ENCODE measurements around the gene ELAVL1. TPM values are rescaled to one million over a fixed set of nuclear protein-coding genes. Genes with fewer than 3 reads are reported as not detected.

The ELAVL1 gene
- total RNA-seq (2014; rRNA removed), result 87.2 and 111 TPM in 2 replicates
- percentile 88 among the genes with signal in this experiment for Bru-seq, nascent RNA
- percentile 93 among the genes with signal in this experiment for BruChase-seq, experiment 1, labeled RNA remaining after a 6-hour chase
- BruChase-seq, experiment 2, labeled RNA remaining after a 2-hour chase, result percentile 92 among the genes with signal in this experiment
- long read RNA-seq, full-length matches to known transcripts, result 383 of 464 reads
- long read RNA-seq, partial matches to known transcripts, result 26 of 464 reads
- long read RNA-seq, other reads (novel, unspliced or antisense), result 55 of 464 reads

GRCh38 chr19:8005534-8006256 lies at the start of gene ELAVL1:
ELAVL1 (minus strand) TSS chr19:8005641; CDS start chr19:7991815, 13,826 bp downstream.
- Histone ChIP-seq H3K4me1 (ENCODE audit: insufficient read depth, low read length) (peaks cover 32% of the 10 kb centered on the region), H3K27ac (ENCODE audit: low read length) (peak within 1 kb of the TSS; percentile 27; the same call in 1 of the 2 replicates), H3K9ac (ENCODE audit: low read length) (peak within 1 kb of the TSS; percentile 94), H3F3A (ENCODE audit: low read length, unreplicated experiment) (no peaks in the 10 kb centered on the region), H3K36me3 (ENCODE audit: low read depth, low read length) (no peaks in the 10 kb centered on the region; the same call in 1 of the 2 replicates), H3K27me3 (ENCODE audit: low read length) (no peaks in the 10 kb centered on the region), H2AFZ (ENCODE audit: low read length) (peak within 1 kb of the TSS; percentile 76), H3K9me3 (ENCODE audit: low read length) (no peaks in the 10 kb centered on the region), H3K4me2 (ENCODE audit: low read length) (peak within 1 kb of the TSS; percentile 91), H3K4me3 (ENCODE audit: low read length) (peak within 1 kb of the TSS; percentile 91), H3K9me2 (replicated peaks; ENCODE audit: low read length) (no peaks in the 10 kb centered on the region), H3K79me2 (ENCODE audit: low read length) (peaks cover 50% of the 10 kb centered on the region), H4K20me1 (ENCODE audit: low read length) (peaks cover 35% of the 10 kb centered on the region)
- ATAC-seq (peak; percentile 82), DNase-seq (peak; percentile 97)
- ChIA-PET CTCF (interaction anchor here (0.6 kb wide), 3 partner anchors 9 to 167 kb away, joined by 3 to 6 read pairs (median 5); no protein-coding TSS in a partner anchor), POLR2A (ENCODE audit: unreplicated experiment) (interaction anchor here (0.6 kb wide), 1 partner anchor 127 kb away, joined by 5 read pairs; no protein-coding TSS in a partner anchor)
- TF ChIP-seq EZH2phosphoT487 (IDR thresholded peaks at IDR 0.05; ENCODE audit: borderline replicate concordance, low read length) (no peak), EZH2 (IDR thresholded peaks at IDR 0.05; ENCODE audit: low read length, unreplicated experiment) (no peak), CTCF (conservative IDR thresholded peaks at IDR 0.05; ENCODE audit: low read depth, low read length) (no peak)
- BruUV-seq (replicated peaks), result TSS peak; percentile 89
- intact Hi-C loops (cut with micrococcal nuclease), result no loop called here

- H3K4me3 ChIP-seq (ENCODE audit: low read length), result no peak overlapping the region
- H3F3A ChIP-seq (ENCODE audit: low read length, unreplicated experiment), result no peaks in the 10 kb centered on the region
- H3K9me3 ChIP-seq (ENCODE audit: low read length), result no peaks in the 10 kb centered on the region
- H3K4me2 ChIP-seq (ENCODE audit: low read length), result no peak overlapping the region
- ChIA-PET CTCF (no interaction called here), POLR2A (ENCODE audit: unreplicated experiment) (no interaction called here)
- intact Hi-C loops (cut with micrococcal nuclease), result no loop called here
- no peak overlapping the region for H3K27ac ChIP-seq (ENCODE audit: low read length)
- TF ChIP-seq EZH2phosphoT487 (IDR thresholded peaks at IDR 0.05; ENCODE audit: borderline replicate concordance, low read length) (no peak), CTCF (conservative IDR thresholded peaks at IDR 0.05; ENCODE audit: low read depth, low read length) (no peak), EZH2 (IDR thresholded peaks at IDR 0.05; ENCODE audit: low read length, unreplicated experiment) (no peak)
- no peak overlapping the region for H2AFZ ChIP-seq (ENCODE audit: low read length)
- H3K79me2 ChIP-seq (ENCODE audit: low read length), result no peaks in the 10 kb centered on the region
- no peaks in the 10 kb centered on the region for H3K27me3 ChIP-seq (ENCODE audit: low read length)
- no peaks in the 10 kb centered on the region for H3K36me3 ChIP-seq (ENCODE audit: low read depth, low read length)
- BruUV-seq (replicated peaks), result no TSS peak
- DNase-seq, result no peak
- no peaks in the 10 kb centered on the region for H3K9me2 ChIP-seq (replicated peaks; ENCODE audit: low read length)
- no peaks in the 10 kb centered on the region for H4K20me1 ChIP-seq (ENCODE audit: low read length)
- H3K9ac ChIP-seq (ENCODE audit: low read length), result no peak overlapping the region
- no peaks in the 10 kb centered on the region for H3K4me1 ChIP-seq (ENCODE audit: insufficient read depth, low read length)
- ATAC-seq, result no peak
These were observed 48.7 kb upstream of the ELAVL1 start for GRCh38 chr19:8054169-8054568.
